ENCODE data around the gene C4BPB.

DNA sequence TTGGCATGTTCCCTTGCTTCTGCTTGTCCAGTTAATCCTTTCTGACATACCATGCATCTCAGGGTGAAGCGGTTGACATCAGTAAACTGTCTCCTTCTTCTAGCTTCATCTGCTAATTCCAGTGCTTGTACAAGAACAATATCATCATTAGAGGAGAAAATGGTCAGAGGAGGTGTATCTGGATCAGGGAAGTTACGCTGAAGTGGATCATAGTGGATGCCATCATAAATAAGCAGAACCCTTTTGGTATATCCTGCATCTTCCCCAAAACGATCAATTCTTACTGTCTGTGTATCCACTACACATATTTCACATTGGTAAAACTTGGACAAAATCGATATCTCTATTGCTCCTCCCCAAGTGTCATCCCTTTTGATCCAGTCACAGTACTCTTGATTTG is 39.6 kb upstream of the C4BPB start:
- TF ChIP-seq, protein P1, sequence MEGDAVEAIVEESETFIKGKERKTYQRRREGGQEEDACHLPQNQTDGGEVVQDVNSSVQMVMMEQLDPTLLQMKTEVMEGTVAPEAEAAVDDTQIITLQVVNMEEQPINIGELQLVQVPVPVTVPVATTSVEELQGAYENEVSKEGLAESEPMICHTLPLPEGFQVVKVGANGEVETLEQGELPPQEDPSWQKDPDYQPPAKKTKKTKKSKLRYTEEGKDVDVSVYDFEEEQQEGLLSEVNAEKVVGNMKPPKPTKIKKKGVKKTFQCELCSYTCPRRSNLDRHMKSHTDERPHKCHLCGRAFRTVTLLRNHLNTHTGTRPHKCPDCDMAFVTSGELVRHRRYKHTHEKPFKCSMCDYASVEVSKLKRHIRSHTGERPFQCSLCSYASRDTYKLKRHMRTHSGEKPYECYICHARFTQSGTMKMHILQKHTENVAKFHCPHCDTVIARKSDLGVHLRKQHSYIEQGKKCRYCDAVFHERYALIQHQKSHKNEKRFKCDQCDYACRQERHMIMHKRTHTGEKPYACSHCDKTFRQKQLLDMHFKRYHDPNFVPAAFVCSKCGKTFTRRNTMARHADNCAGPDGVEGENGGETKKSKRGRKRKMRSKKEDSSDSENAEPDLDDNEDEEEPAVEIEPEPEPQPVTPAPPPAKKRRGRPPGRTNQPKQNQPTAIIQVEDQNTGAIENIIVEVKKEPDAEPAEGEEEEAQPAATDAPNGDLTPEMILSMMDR (IDR thresholded peaks at IDR 0.05; ENCODE audit: poor library complexity) = no peak
- no peak for TF ChIP-seq EZH2phosphoT487 (IDR thresholded peaks at IDR 0.05; ENCODE audit: low read depth, severe bottlenecking, unreplicated experiment)
